Stomach (tissue), 4 donors: ENCODE data around the gene CA6.
"Not testable (repeated sequence)": the region's sequence is repeated elsewhere in the genome, so short reads cannot be mapped to it uniquely, and the experiment has no call there.

Experiments
- CTCF ChIP-seq, 7 experiments: fragments of 450-650 bp in 4 of 7; fragments of 200-600 bp in 3 of 7; sonication (generic) in 3 of 7; IDR thresholded peaks; one replicate each; pipeline ENCODE4 v1.5.1; 2016 to 2019; ENCODE audit warnings: antibody characterized with exemption in 7 of 7, control low read depth in 2 of 7, mild to moderate bottlenecking in 1 of 7
- EP300 ChIP-seq: sonication (generic); formaldehyde crosslinking; IDR thresholded peaks from one replicate; pipeline ENCODE4 v1.6.1; 2017; ENCODE audit warnings: antibody characterized with exemption
- POLR2AphosphoS5 ChIP-seq, 3 donors: sonication (generic); formaldehyde crosslinking; IDR thresholded peaks; one replicate each; pipeline ENCODE4 v1.6.1; 2016; ENCODE audit warnings: antibody characterized with exemption in 3 of 3

GRCh38 chr1:8937051-8937450, 8.6 kb upstream of the CA6 start:
- TF ChIP-seq POLR2AphosphoS5 (IDR thresholded peaks at IDR 0.05); CTCF (IDR thresholded peaks at IDR 0.05); EP300: not testable (repeated sequence)
